BJ (cell line): ENCODE measurements around the gene MAML3. TPM values are rescaled to one million over a fixed set of nuclear protein-coding genes. Genes with fewer than 3 reads are reported as not detected.

Source experiments
- CTCF ChIA-PET: fragments of 350-600 bp; formaldehyde crosslinking; extraction: SDS; loops from one replicate; lab custom pipeline; 2021; ENCODE audit warnings: antibody characterized with exemption, inconsistent platforms; lab: Yijun Ruan, JAX
- POLR2A ChIA-PET: fragments of 300-600 bp; sonication (Branson Sonifier 250); formaldehyde crosslinking; extraction: SDS; loops from one replicate; lab custom pipeline; 2021; ENCODE audit warnings: antibody characterized with exemption; lab: Charles Lee
- DNase-seq: peaks from one replicate; pipeline ENCODE4 v3.0.0-alpha.2; 2011; ENCODE audit warnings: low read depth
- H3K27me3 ChIP-seq: 2 replicates; pipeline ENCODE4 v1.6.0; 2011; ENCODE audit warnings: low read length; ENCODE audit not compliant: control insufficient read depth, insufficient read depth
- H3K36me3 ChIP-seq: 2 replicates; pipeline ENCODE4 v1.5.1; 2011; ENCODE audit warnings: low read length; ENCODE audit not compliant: control insufficient read depth, insufficient read depth
- H3K4me3 ChIP-seq: 2 replicates; pipeline ENCODE4 v1.5.1; 2011; ENCODE audit warnings: low read depth, mild to moderate bottlenecking, control low read depth, low read length
- polyA plus RNA-seq: library from polyadenylated mRNA; depleted of rRNA; stranded (reverse); fragments of >200 nt; gene quantifications from 2 replicates; pipeline ENCODE4 v1.2.3, GENCODE V29; 2011
- TF ChIP-seq, protein P1 (sequence below): IDR thresholded peaks from 2 replicates; pipeline ENCODE4 v1.5.1; 2011; ENCODE audit warnings: low read depth, mild to moderate bottlenecking, control low read depth, inconsistent platforms, low read length, moderate library complexity; ENCODE audit not compliant: insufficient read depth

The MAML3 gene
- polyA plus RNA-seq, 1 experiment, result 1.6 TPM

DNA sequence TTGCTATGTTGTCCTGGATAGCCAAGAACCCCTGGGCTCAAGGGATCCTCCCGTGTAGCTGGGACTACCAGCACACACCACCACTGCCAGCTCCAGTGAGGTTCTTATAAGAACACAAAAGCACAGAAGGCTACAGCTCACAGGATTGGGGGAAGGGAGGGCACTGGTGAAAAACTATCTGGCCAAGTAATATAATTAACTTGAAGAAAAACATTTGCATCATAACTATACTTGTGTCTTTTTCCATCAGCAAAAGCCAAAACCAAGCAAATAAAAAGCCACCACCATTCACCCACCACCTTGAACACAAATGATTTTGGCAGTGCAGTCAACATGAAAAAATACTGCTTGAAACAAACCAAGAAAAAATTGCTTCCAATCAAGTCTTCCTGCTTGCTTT, 188.2 kb downstream of the MAML3 start:
- CTCF ChIA-PET, result interaction anchor here (1.2 kb wide), 1 partner anchor 15 kb away, joined by 3 read pairs; no protein-coding TSS in a partner anchor
- no peaks in the 10 kb centered on the region for H3K27me3 ChIP-seq
- POLR2A ChIA-PET, result no interaction called here

DNA sequence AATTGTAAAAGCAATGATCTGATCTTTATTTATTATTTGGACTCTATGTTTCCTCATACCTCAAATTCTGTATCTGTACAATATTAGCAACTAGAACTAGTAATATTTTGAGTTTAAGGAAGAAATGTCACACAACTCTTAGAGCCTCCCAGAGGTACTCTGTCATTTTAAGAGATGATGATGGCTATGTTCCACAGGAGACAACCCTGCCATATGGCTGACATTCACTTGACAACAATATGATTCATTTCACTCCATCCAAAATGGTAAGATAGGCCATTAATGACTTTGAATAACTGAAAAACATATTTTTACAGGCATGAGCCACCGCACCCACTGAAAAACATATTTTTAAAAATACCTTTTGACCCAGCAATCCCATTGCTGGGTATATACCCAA, 190.3 kb downstream of the MAML3 start:
- Histone ChIP-seq H3K36me3 (no peaks in the 10 kb centered on the region), H3K27me3 (0 out of 2 replicates have a peak, but pooled peaks cover 2% of the 10 kb centered on the region), H3K4me3 (no peak overlapping the region)
- CTCF ChIA-PET, result no interaction called here
- no peak for DNase-seq
- POLR2A ChIA-PET, result no interaction called here
- TF ChIP-seq, protein P1, sequence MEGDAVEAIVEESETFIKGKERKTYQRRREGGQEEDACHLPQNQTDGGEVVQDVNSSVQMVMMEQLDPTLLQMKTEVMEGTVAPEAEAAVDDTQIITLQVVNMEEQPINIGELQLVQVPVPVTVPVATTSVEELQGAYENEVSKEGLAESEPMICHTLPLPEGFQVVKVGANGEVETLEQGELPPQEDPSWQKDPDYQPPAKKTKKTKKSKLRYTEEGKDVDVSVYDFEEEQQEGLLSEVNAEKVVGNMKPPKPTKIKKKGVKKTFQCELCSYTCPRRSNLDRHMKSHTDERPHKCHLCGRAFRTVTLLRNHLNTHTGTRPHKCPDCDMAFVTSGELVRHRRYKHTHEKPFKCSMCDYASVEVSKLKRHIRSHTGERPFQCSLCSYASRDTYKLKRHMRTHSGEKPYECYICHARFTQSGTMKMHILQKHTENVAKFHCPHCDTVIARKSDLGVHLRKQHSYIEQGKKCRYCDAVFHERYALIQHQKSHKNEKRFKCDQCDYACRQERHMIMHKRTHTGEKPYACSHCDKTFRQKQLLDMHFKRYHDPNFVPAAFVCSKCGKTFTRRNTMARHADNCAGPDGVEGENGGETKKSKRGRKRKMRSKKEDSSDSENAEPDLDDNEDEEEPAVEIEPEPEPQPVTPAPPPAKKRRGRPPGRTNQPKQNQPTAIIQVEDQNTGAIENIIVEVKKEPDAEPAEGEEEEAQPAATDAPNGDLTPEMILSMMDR, result no peak

More for the DNA sequence above, 188.2 kb downstream of the MAML3 start:
- TF ChIP-seq, protein P1, result no peak
- DNase-seq, result no peak
- Histone ChIP-seq H3K4me3 (no peak overlapping the region), H3K36me3 (no peaks in the 10 kb centered on the region)

DNA sequence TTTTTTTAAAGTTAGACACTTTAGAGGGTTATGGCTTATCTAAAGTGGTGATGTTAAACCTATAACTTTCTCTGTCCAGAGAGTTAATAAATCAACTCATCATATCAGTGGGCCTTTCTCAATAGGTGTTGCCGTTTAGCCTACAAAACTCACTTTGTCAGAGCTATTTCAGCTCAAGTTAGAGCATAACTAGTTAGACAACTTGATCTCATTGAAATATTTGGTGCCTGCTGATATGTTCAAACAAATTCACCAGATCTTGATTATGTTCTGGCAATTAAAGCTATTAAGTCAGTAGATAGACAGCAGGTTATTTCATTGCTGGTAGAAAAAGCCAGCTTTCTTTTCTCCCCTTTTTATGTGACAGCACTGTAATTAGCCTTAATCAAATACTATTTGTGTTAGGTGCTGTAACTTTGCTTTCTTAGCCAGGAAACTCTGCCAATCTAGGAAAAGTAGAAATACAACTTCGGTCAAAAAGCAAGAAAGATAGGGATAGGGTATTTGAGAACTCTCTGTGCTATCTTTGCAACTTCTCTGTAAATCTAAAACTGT, 191.8 kb downstream of the MAML3 start:
- DNase-seq, result no peak
- no peaks in the 10 kb centered on the region for H3K36me3 ChIP-seq
- peaks cover 2% of the 10 kb centered on the region; the same call in 1 of the 2 replicates for H3K27me3 ChIP-seq
- no peak overlapping the region for H3K4me3 ChIP-seq
- POLR2A ChIA-PET, result no interaction called here
- CTCF ChIA-PET, result interaction anchor here (0.6 kb wide), 1 partner anchor 177 kb away, joined by 3 read pairs; no protein-coding TSS in a partner anchor
- TF ChIP-seq, protein P1, result no peak

DNA sequence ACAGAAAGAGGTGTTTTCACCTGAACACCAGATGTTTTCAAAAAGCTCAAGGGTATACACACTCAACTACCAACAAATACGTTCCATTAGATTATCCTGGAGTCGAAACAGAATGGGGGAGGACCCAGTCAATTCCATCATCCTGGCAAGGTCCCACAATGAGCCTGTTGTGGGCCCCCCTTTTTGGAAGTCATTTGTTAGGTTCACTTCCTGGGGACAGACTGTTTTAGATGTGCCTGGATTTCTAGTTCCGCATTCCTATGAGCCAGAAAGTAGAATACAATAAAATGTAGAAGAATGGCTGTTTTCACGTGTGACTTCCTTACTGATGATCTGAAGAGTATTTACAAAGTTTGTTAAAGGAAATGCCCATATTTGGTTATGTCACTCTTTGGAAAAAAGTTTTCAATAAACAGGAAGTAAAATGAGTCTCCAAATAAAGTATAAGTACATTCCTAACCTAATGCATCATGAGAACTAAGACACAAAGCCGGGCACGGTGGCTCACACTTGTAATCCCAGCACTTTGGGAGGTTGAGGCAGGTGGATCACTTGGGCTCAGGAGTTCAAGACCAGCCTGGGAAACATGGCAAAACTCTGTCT, 192.5 kb downstream of the MAML3 start:
- no peak for DNase-seq
- POLR2A ChIA-PET, result no interaction called here
- Histone ChIP-seq H3K4me3 (no peak overlapping the region), H3K27me3 (peaks cover 4% of the 10 kb centered on the region), H3K36me3 (no peaks in the 10 kb centered on the region)
- TF ChIP-seq, protein P1, result no peak
- CTCF ChIA-PET, result interaction anchor here (0.6 kb wide), 1 partner anchor 177 kb away, joined by 3 read pairs; no protein-coding TSS in a partner anchor

DNA sequence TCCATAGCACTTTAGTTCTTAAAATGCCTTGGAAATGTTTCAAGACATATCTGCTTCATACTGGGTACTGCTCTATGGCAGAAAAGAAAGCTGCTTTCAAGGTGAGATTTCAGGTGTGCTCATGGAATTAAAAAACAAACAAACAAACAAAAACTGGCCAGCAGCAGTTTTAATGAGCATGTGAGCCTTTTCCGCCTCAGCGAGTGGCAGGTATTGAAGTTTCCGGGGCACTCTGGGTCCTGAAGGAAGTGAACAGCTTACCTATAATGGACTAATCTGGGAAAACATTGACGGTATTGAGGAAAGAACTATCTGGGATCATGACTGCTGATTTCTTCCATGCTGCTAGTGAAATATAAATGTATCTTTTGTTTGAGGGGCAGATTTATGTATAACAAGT, 194.6 kb downstream of the MAML3 start:
- POLR2A ChIA-PET, result no interaction called here
- Histone ChIP-seq H3K27me3 (peaks cover 5% of the 10 kb centered on the region), H3K4me3 (no peak overlapping the region), H3K36me3 (no peaks in the 10 kb centered on the region)
- no peak for DNase-seq
- TF ChIP-seq, protein P1, result no peak
- CTCF ChIA-PET, result no interaction called here
